HG02973 (cell line): ENCODE measurements around the gene ENOX2.

ENCODE experiments used
- ATAC-seq: cut with Tn5 transposase; IDR thresholded peaks from one replicate; pipeline ENCODE4 v1.9.1; 2021; ENCODE audit warnings: moderate library complexity; ENCODE audit not compliant: unreplicated experiment

The ENOX2 gene

GRCh38 chrX:130645955-130646583, 256.9 kb downstream of the ENOX2 start:
- no peak for ATAC-seq

GRCh38 chrX:130637591-130637990, 265.4 kb downstream of the ENOX2 start:
- ATAC-seq = no peak

GRCh38 chrX:130636277-130636676, 266.7 kb downstream of the ENOX2 start:
- ATAC-seq = no peak

- no peak for ATAC-seq
These were observed 272.0 kb downstream of the ENOX2 start for GRCh38 chrX:130631011-130631410.

- no peak for ATAC-seq
These were observed 274.5 kb downstream of the ENOX2 start for GRCh38 chrX:130628516-130628915.

GRCh38 chrX:130626521-130626920, 276.5 kb downstream of the ENOX2 start:
- no peak for ATAC-seq

GRCh38 chrX:130625386-130625785, 277.6 kb downstream of the ENOX2 start:
- ATAC-seq = no peak

GRCh38 chrX:130623518-130623917, 279.5 kb downstream of the ENOX2 start:
- ATAC-seq = no peak

- no peak for ATAC-seq
These were observed 287.1 kb downstream of the ENOX2 start for GRCh38 chrX:130615941-130616340.

- ATAC-seq = no peak
These were observed 295.6 kb downstream of the ENOX2 start for GRCh38 chrX:130607431-130607830.

- ATAC-seq = no peak
These were observed 296.6 kb downstream of the ENOX2 start for GRCh38 chrX:130606425-130606824.

GRCh38 chrX:130604882-130605281, 298.1 kb downstream of the ENOX2 start:
- ATAC-seq = no peak

- ATAC-seq = no peak
These were observed 308.5 kb downstream of the ENOX2 start for GRCh38 chrX:130594453-130594916.

GRCh38 chrX:130593911-130594310, 309.1 kb downstream of the ENOX2 start:
- ATAC-seq = no peak

- ATAC-seq = no peak
These were observed 310.8 kb downstream of the ENOX2 start for GRCh38 chrX:130592204-130592603.

GRCh38 chrX:130578906-130579305, 324.1 kb downstream of the ENOX2 start:
- no peak for ATAC-seq

- ATAC-seq = no peak
These were observed 325.6 kb downstream of the ENOX2 start for GRCh38 chrX:130577431-130577830.

- ATAC-seq = peak; percentile 71
These were observed 327.1 kb downstream of the ENOX2 start for GRCh38 chrX:130575831-130576389.
